DMS79 (cell line): ENCODE data around the gene GLYATL3.
A peak's percentile ranks its signal among the peaks of the same experiment; 100 is the strongest.
"Not testable (repeated sequence)": the region's sequence is repeated elsewhere in the genome, so short reads cannot be mapped to it uniquely, and the experiment has no call there.

ENCODE experiments used
- DNase-seq: peaks from one replicate; lab custom pipeline; 2025; lab: John Stamatoyannopoulos, UW

GLYATL3 gene

DNA sequence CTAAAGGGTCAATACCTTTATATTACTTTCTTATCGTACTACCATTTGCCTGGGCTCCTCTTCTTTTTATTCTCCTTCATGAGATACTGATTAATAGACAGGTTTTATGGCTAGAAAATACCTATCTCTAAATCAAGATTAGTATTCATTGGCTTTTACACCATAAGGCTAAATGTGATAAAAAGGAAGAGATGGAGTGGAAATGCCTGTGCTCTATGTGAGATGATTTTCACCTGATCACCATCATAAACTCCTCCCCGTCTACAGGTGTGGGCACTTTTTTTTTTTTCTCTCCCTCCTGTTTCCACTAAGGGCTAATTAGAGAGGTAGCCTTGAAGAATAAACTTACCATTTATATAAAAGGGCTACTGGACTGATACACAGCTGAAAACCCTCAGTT lies at the start of gene GLYATL3:
TSS of gene GLYATL3 (plus strand) at position 301 of the 400 bp plus-strand sequence. CDS start 12,068 bp downstream, outside the sequence.
- DNase-seq, result no peak

DNA sequence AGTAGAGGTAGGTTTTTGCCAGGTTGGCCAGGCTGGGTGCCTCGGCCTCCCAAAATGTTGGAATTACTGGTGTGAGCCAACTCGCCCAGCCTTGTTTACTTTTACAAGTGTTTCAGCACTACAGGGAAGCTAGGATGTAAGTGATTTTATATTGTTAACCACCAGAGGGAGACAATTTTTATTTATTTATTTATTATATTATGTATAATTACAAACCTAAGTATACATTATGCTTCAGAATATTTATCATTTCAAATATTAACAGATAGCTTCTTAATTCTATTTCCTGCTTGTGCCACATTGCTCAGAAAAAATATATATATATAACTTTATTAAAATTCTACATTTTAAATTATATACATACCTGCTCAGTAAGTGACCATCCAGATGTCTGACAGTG lies 46.5 kb upstream of the GLYATL3 start:
- no peak for DNase-seq

DNA sequence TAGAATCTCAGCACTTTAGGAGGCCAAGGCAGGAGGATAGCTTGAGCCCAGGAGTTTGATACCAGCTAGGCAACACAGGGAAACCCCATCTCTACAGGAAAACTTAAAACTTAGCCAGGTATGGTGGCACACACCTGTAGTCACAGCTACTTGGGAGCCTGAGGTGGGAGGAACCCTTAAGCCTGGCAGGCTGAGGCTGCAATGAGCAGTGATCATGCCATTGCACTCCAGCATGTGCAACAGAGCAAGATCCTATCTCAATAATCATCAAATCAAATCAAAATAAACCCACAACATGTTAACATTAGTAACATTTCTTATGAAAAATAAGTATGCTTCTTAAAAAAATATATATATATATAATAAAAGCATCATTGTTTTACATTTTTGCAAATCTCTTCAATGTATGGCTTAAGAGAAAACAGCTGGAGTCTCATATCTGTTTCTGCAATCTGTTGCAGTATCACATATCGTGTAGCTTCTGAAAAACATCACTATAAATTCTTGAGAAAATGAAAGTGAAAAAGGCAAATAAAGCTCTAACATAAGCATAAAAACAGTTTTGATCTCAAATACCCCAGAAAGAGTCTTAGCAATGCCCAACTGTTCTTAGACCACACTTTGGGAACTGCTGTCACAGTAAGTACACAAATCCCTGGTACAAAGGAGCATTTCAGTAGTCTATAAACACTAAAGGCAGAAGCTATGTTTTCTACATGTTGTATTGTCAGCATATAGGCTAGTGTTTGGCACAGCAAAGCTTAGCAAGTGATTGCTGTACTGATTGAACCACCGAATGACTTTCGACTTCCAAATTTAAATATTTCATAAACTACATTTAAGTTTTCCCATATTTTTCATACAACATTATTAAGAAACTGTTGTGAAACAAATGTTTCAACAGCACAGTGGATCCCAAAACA lies 44.7 kb upstream of the GLYATL3 start:
- DNase-seq, result no peak

DNA sequence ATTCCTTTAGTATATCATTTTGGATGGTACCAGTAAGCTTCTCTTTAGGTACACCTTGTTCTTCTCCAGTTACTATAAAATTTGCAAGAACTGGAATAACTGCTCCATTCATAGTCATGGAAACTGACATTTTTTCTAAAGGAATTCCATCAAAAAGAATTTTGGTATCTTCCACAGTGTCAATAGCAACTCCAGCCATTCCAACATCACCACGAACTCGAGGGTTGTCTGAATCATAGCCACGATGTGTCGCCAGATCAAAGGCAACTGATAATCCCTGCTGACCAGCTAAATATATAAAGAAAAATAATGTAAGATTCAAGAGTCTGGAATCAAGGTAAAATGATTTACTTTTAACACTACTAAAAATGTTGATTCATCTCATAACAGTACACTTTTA lies 42.0 kb upstream of the GLYATL3 start:
- DNase-seq, result no peak

DNA sequence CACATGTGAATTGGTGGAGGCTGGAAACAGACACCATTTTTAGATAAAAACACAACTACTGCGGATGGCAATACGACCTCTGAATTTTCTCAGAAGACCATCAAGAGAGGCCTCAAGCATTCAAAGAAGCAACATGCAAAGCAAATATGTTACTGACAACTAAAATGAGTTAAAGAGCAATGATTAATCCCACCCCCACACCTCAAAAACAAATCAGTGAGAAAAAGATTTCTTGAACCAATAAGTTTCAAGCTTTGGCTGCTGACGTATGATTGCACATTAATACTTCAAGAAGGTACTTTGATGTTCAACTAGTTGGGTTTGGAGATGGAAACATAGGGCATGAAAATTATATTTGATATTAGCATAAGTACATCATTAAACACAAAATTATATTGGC lies 37.7 kb upstream of the GLYATL3 start:
- DNase-seq, result no peak

DNA sequence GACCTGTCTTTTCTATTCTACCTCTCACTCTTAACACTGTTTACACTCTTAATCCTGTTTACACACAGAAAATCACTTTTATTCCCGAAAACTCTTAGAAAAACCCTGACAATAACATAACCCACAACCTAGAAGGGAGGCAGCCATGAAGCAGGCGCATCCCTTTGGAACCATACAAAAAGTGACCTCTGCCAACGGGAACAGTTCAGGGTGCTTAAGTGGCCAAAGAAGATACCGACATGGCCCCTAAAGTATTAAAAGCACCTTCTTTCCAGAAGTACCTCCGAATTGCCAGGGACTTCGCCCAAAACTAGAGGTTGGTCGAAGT lies 37.2 kb upstream of the GLYATL3 start:
- no peak for DNase-seq

DNA sequence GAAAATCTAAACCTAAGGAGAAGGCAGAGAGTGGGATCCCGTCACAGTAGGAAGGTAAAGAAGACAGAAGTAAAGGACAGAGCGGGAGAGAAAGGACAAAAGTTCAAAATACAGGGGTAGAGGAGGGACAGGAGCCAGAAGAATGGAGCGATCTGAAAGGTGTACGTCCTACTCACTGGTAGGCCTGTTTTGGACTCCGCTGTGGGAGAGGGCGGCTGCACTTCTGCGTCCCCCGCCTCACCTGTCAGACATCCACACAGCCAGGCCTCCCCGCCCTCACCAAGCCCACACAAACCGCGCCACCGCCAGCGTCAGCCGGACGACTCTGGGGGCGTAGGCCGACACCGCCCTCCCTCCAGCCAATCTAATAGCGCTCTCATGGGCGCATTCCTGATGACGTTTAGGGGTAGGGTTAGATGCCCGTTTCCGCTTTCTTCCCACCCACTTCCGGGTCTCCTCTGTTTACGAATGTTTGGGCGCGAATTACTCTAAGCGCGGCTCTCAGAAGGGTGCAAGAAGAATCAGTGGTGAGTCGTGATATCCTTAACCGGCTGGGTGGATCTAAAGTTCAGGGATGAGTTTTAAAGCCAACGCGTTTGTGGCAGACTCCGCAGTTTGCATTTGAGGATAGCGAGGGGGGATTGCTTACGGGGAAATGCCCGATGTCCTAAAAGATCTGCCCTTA lies 36.7 kb upstream of the GLYATL3 start, which contains the start of the genes CENPQ and MMUT:
TSS of gene CENPQ (plus strand) at position 444 of the 685 bp plus-strand sequence. CDS start 6,807 bp downstream, outside the sequence.
TSS of gene MMUT (minus strand) at position 327 of the 685 bp plus-strand sequence. CDS start 3,787 bp downstream, outside the sequence.
- peak; percentile 91 for DNase-seq

DNA sequence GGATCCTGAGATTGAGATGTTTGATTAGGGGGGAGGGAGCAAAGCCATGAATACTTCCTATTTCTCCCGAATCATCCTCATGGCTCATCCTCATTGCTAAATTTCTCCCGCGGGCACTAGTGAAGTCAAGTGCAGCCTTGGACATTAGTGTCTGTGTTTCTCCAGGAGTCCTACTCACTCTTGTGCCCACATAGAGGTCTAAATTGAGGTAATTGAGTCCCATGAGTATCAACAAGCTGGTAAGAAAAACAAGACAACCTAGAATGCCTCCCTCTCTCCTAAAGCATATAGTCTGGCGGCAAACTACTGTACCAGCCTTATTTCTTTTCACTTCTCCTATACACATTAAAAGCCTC lies 36.1 kb upstream of the GLYATL3 start:
- DNase-seq, result no peak

DNA sequence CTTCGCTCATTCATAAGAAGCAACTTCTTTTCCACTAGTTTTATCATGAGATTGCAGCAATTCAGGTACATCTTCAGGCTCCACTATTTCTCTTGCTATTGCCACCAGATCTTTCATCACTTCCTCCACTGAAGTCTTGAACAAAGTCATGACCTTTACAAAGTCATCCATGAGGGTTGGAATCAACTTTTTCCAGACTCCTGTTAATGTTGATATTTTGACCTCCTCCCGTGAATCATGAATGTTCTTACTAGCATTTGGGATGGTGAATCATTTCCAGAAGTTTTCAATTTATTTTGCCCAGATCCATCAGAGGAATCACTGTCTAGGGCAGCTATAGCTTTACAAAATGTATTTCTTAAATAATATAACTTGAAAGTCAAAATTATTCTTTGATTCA lies 35.0 kb upstream of the GLYATL3 start:
- DNase-seq, result no peak

DNA sequence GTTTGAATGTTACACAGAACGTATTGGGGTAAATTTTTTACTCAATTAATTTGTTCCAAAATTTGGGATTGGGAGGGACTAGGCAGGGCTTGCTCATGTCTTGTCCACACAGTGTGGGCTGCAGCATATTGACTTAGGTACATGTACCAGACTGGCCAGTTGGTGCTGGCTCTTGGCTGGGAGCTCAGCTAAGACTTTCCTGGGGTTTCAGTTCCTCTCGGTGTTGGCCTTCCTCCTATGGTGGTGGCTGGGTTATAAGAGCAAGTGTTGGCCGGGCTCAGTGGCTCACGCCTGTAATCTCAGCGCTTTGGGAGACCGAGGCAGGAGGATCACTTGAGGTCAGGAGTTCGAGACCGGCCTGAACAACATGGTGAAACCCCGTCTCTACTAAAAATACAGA lies 31.7 kb upstream of the GLYATL3 start:
- no peak for DNase-seq

DNA sequence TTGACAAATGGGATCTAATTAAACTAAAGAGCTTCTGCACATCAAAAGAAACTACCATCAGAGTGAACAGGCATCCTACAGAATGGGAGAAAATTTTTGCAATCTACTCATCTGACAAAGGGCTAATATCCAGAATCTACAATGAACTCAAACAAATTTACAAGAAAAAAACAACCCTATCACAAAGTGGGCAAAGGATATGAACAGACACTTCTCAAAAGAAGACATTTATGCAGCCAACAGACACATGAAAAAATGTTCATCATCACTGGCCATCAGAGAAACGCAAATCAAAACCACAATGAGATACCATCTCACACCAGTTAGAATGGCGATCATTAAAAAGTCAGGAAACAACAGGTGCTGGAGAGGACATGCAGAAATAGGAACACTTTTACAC lies 23.2 kb upstream of the GLYATL3 start:
- not testable (repeated sequence) for DNase-seq

DNA sequence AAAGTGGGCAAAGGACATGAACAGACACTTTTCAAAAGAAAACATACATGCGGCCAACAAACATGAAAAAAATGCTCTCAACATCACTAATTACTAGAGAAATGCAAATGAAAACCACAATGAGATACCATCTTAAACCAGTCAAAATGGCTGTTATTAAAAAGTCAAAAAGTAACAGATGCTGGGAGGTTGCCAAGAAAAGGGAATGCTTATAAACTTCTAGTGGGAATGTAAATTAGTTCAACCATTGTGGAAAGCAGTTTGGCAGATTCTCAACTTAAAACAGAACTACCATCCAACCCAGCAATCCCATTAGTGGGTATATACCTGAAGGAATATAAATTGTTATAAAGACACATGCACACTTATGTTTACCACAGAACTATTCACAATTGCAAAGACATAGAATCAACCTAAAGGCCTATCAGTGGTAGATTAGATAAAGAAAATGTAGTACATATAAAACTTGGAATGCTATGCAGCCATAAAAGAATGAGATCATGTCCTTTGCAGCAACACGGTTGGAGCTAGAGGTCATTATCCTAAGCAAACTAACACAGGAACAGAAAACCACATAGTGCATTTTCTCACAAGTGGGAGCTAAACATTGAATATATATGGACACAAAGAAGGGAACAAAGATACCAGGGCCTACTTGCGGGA lies 20.3 kb upstream of the GLYATL3 start:
- DNase-seq, result no peak

DNA sequence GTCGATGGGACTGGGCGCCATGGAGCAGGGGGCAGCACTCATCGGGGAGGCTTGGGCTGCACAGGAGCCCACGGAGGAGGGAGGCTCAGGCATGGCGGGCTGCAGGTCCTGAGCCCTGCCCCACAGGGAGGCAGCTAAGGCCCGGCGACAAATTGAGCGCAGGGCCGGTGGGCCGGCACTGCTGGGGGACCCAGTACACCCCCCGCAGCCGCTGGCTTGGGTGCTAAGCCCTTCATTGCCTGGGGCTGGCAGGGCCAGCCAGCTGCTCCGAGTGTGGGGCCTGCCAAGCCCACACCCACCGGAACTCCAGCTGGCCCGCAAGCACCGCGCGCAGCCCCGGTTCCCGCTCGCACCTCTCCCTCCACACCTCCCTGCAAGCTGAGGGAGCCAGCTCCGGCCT lies 17.9 kb upstream of the GLYATL3 start:
- DNase-seq, result not testable (repeated sequence)

DNA sequence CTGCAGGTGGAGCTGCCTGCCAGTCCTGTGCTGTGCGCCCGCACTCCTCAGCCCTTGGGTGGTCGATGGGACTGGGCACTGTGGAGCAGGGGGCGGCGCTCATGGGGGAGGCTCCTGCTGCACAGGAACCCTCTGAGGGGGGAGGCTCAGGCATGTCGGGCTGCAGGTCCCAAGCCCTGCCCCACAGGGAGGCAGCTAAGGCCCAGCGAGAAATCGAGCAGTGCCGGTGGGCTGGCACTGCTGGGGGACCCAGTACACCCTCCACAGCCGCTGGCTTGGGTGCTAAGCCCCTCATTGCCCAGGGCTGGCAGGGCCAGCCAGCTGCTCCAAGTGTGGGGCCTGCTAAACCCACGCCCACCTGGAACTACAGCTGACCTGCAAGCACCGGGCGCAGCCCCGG lies 16.3 kb upstream of the GLYATL3 start:
- DNase-seq, result not testable (repeated sequence)

DNA sequence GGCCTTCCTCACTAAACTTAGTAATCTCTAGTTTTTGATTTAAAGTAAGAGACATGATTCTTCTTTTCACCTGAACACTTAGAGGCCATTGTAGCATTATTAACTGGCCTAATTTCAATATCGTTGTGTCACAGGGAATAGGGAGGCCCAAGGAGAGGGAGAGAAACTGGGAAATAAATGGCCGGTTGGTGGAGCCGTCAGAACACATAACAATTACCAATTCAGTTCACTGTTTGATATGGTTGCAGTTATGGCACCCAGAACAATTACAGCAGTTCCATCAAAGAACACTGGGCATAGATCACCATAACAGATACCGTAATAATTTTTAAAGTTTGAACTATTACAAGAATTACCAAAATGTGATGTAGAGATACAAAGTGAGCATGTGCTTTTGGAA lies 9.1 kb upstream of the GLYATL3 start:
- DNase-seq, result no peak

DNA sequence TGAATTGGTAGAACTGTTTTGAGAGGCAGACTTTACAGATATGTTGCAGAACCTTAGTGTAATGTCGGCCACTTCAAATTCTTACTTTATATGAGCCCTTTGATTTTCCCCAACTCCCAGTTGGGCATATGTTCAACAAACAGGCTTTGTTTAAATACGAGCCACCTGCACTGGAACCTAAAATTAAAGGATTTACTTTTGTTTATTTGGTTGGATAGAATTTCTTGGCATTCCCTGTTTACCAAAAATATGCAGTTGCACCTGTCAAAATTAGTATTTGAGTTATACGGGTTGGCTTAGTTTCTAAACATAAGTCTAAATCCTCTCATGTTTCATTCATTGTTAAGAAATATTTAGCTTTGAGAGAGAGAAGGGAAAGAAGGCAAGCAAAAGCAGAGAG lies 2.4 kb upstream of the GLYATL3 start:
- no peak for DNase-seq

DNA sequence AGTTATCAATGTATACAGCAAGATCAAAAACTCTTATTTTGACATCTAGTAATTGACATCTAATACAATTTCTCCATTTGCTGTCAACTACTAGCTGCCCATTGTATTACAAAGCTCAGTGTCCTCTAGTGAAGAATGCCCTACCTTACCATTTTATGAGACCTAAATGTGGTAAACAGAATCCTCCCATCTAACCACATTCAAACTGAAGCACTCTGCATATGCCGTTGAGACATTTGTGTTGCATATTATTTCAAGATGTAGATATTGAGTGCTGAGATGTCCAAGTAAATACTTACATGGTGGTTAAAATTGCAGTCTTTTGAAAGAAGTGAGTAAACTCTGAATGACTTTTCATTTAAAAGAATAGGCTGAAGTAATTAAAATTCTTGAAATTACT lies 597 bp upstream of the GLYATL3 start:
- no peak for DNase-seq

DNA sequence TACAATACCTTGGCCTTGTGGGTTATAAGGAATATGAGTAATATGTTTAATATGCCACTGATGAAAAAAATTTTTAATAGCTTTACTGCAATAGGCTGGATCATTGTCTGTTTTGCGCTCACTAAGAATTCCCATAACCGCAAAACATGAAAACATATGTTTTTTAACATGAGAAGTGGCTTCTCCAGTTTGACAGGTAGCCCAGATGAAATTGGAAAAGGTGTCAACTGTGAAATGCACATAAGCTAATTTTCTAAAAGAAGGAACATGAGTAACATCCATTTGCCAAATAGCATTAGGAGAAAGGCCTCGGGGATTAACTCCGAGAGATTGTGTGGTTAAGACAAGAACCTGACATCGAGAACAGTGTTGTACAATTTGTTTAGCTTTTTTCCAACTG lies 4.9 kb downstream of the GLYATL3 start:
- DNase-seq, result no peak

DNA sequence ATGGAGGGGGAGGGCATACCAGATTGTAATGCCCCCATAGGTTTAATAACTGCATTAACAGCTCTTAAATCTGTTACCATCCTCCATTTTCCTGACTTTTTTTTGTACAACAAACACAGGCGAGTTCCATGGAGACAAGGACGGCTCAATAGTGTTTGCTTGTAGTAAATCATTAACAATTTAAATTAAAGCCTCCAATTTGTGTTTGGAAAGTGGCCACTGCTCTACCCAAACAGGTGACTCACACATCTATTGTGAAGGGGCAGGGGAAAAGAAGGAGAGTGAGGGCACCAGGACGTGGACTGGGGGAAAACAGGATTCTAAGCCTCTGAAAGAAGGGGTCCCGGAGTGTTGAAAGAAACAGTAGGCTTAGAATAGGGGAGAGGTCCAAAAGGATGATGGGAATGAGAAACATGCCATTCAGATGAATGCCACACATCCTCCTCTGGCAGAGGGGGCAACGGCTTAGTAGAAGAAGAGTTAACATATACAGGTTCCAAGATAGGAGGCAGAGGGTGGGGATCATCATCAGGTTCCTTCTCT lies 6.9 kb downstream of the GLYATL3 start:
- no peak for DNase-seq

DNA sequence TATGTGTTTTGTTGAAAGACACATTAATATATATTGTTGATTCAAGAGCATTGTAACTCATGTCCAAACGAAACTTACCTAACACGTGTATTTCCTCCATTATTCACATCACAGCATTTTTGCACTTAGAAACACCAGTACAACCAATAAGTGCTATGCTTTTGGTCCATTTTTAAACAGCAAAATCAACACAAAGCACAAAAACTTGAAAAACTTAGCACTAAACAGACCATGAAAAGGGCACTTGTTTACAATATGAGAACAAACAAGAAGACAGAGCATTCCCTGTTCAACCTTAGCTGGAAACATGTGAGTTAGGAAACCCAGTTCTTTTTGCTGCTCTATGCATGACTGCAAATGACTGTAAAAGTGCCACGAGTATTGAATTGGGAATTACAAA lies 9.6 kb downstream of the GLYATL3 start:
- DNase-seq, result no peak

DNA sequence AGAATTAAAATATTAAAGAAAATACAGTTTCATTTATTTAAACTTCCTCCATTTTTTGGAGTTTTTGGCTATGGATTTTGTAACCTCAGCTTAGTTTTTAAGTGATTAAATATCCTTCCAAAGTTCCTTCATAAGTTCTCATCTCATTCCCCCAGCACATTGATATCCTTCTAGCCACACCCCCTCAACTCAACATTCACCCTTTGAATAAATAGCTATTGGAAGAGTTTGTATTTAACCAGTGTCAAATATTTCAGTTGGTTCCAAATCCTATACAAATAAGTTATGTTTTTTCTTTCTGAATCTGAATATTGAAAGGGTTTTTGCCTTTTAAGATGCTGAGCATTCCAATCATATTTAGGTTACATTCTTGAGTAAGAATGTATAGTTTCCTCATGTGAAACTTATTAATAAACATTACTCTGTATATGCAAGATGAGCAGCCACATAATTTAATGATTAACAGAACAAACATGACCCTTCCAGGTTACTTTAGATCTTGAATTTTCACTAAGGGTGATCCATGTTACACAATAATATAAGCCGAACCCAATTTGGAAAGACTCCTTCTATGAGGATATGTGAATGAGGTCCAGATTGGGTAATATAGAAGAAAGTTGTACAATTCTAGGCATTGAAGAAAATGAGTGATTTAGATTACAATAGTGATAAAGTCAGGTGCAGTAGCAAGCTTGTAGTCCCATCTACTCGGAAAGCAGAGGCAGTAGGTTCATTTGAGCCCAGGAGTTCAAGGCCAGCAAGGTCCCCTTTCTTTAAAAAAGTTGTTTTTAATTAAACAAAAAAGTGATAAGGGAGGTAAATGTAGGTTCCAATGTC lies 13.6 kb downstream of the GLYATL3 start:
- no peak for DNase-seq
